Mammary epithelial cell (primary cell): ENCODE results near the gene LCP1.

Source experiments
- CTCF ChIP-seq, 2 donors: IDR thresholded peaks in 1 of 2; conservative IDR thresholded peaks in 1 of 2; 2 replicates each; pipeline ENCODE4 v1.5.1; 2011 to 2012; ENCODE audit warnings: inconsistent platforms in 2 of 2, low read length in 2 of 2, mild to moderate bottlenecking in 2 of 2, control low read depth in 1 of 2, low read depth in 1 of 2; ENCODE audit not compliant: insufficient read depth in 1 of 2; ENCODE audit errors: extremely low read depth in 1 of 2
- EZH2 ChIP-seq: IDR thresholded peaks from 2 replicates; pipeline ENCODE4 v1.6.1; 2012; ENCODE audit warnings: low read length, inconsistent platforms, borderline replicate concordance

DNA sequence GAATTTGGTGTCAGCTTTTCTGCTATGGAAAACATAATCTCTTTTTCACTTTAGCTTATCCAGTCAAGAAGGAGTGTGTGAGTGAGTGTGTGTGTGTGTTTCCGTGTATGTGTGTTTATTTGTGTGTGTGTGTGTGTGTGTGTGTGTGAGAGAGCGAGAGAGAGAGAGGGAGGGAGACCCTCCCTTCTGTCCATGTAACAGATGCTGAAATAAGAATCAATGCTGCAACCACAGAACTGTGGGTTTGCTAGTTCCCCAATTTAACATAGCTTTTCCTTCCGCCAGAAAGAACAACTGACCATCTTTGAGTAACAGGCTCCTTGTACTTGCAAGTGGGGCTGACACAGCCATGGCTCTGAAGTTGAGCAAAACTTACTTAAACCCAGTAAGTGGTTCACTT, 5.2 kb downstream of the LCP1 start:
- TF ChIP-seq CTCF (conservative IDR thresholded peaks at IDR 0.05 in 1 of 2, IDR thresholded peaks at IDR 0.05 in 1 of 2; ENCODE audit: extremely low read depth in 1 of 2, insufficient read depth in 1 of 2, low read depth in 1 of 2, low read length in 2 of 2), result no peak
- no peak for TF ChIP-seq EZH2
